Activated CD4-positive, alpha-beta T cell treated with anti-CD3 and anti-CD28 coated beads for 36 hours (primary cell): Measurements from ENCODE around the gene CAPZB. TPM values are rescaled to one million over a fixed set of nuclear protein-coding genes. Genes with fewer than 3 reads are reported as not detected.

Source experiments
- ATAC-seq: fragments of 200-7000 bp; cut with Tn5 transposase; one replicate; pipeline ENCODE4 v1.10.0; 2021; ENCODE audit warnings: mild to moderate bottlenecking, moderate library complexity
- CTCF ChIA-PET: fragments of 350-600 bp; sonication (Branson Sonifier 250); formaldehyde crosslinking; loops from one replicate; lab custom pipeline; 2021; ENCODE audit warnings: antibody characterized with exemption; lab: Charles Lee
- POLR2A ChIA-PET: fragments of 350-600 bp; sonication (Branson Sonifier 250); formaldehyde crosslinking; loops from one replicate; lab custom pipeline; 2021; ENCODE audit warnings: antibody characterized with exemption, inconsistent platforms; lab: Charles Lee
- DNase-seq: peaks from one replicate; pipeline ENCODE4 v3.0.0-alpha.2; 2020
- H3K27ac Mint-ChIP-seq: one replicate; pipeline ENCODE4 v1.8.0; 2021; ENCODE audit warnings: mixed read lengths
- H3K27me3 Mint-ChIP-seq: one replicate; pipeline ENCODE4 v1.8.0; 2021; ENCODE audit warnings: mixed read lengths
- H3K36me3 Mint-ChIP-seq: one replicate; pipeline ENCODE4 v1.8.0; 2021; ENCODE audit warnings: low read depth, mixed read lengths
- H3K4me1 Mint-ChIP-seq: one replicate; pipeline ENCODE4 v1.8.0; 2021; ENCODE audit warnings: mixed read lengths
- H3K4me3 Mint-ChIP-seq: one replicate; pipeline ENCODE4 v1.8.0; 2021; ENCODE audit warnings: mild to moderate bottlenecking, moderate library complexity, mixed read lengths
- H3K9me3 Mint-ChIP-seq: one replicate; pipeline ENCODE4 v1.8.0; 2021; ENCODE audit warnings: low read depth, mixed read lengths
- intact Hi-C, 2 experiments: fragments of 100-400 bp; cut with DNase I in 1 of 2; cut with micrococcal nuclease in 1 of 2; formaldehyde crosslinking; loops; one replicate each; pipeline versions ENCODE4 v1.14.2 to v1.15.1; 2022 to 2024; cut with DNase I, micrococcal nuclease
- total RNA-seq, 2 experiments: library from RNA; stranded (reverse); gene quantifications; one replicate each; pipeline ENCODE4 v1.2.3, GENCODE V29; 2021

Gene CAPZB
- total RNA-seq, 2 experiments from 2014 or later = 320 to 346 TPM

- Mint-ChIP-seq H3K9me3 (no peaks in the 10 kb centered on the region), H3K36me3 (peaks cover 38% of the 10 kb centered on the region), H3K4me1 (peaks cover 89% of the 10 kb centered on the region), H3K27ac (peak overlapping the region; percentile 88), H3K4me3 (peak overlapping the region; percentile 56), H3K27me3 (no peaks in the 10 kb centered on the region)
- peak; percentile 50 for ATAC-seq
- POLR2A ChIA-PET = interaction anchor here (0.6 to 0.9 kb wide), 2 partner anchors 130 to 237 kb away, joined by 3 to 7 read pairs; no protein-coding TSS in a partner anchor
- CTCF ChIA-PET = interaction anchor here (1.1 to 2.5 kb wide), 3 partner anchors 12 to 18 kb away, joined by 3 to 15 read pairs (median 8); no protein-coding TSS in a partner anchor
- peak; percentile 51 for DNase-seq
- intact Hi-C loops = loop anchor here (1.0 to 5.0 kb wide), 5 partner anchors 10 to 77 kb away; partner anchors contain the start of gene CAPZB (in 2 of the 2)
Observed at GRCh38 chr1:19469004-19469403, 16.3 kb downstream of the CAPZB start.

- peak; percentile 82 for DNase-seq
- POLR2A ChIA-PET = no interaction called here
- Mint-ChIP-seq H3K27me3 (no peaks in the 10 kb centered on the region), H3K4me3 (peak overlapping the region; percentile 56), H3K27ac (peak overlapping the region; percentile 88), H3K9me3 (no peaks in the 10 kb centered on the region), H3K36me3 (peaks cover 38% of the 10 kb centered on the region), H3K4me1 (peaks cover 91% of the 10 kb centered on the region)
- intact Hi-C loops = loop anchor here (1.0 to 5.0 kb wide), 5 partner anchors 8 to 76 kb away; partner anchors contain the start of gene CAPZB (in 1 of the 2)
- CTCF ChIA-PET = interaction anchor here (0.9 to 2.5 kb wide), 6 partner anchors 13 to 113 kb away, joined by 3 to 15 read pairs (median 3); no protein-coding TSS in a partner anchor
- peak; percentile 81 for ATAC-seq
Observed at GRCh38 chr1:19468397-19468956, 16.9 kb downstream of the CAPZB start.

GRCh38 chr1:19467199-19468187, 17.8 kb downstream of the CAPZB start:
- Mint-ChIP-seq H3K27me3 (no peaks in the 10 kb centered on the region), H3K4me3 (no peak overlapping the region), H3K4me1 (peaks cover 94% of the 10 kb centered on the region), H3K36me3 (peaks cover 42% of the 10 kb centered on the region), H3K9me3 (no peaks in the 10 kb centered on the region), H3K27ac (peak overlapping the region; percentile 77)
- ChIA-PET CTCF (interaction anchor here (0.5 to 2.5 kb wide), 7 partner anchors 13 to 184 kb away, joined by 3 to 15 read pairs (median 3); no protein-coding TSS in a partner anchor), POLR2A (no interaction called here)
- no peak for ATAC-seq
- intact Hi-C loops = loop anchor here (1.0 to 5.0 kb wide), 5 partner anchors 7 to 75 kb away; partner anchors contain the start of gene CAPZB (in 1 of the 2)
- no peak for DNase-seq

GRCh38 chr1:19466112-19466561, 19.2 kb downstream of the CAPZB start:
- H3K27me3 Mint-ChIP-seq = no peaks in the 10 kb centered on the region
- peak overlapping the region; percentile 78 for H3K27ac Mint-ChIP-seq
- H3K36me3 Mint-ChIP-seq = peaks cover 35% of the 10 kb centered on the region
- DNase-seq (no peak), ATAC-seq (no peak)
- H3K4me1 Mint-ChIP-seq = peaks cover 93% of the 10 kb centered on the region
- CTCF ChIA-PET = interaction anchor here (1.0 to 2.2 kb wide), 6 partner anchors 15 to 185 kb away, joined by 3 to 8 read pairs (median 5); no protein-coding TSS in a partner anchor
- POLR2A ChIA-PET = interaction anchor here (0.6 kb wide), 2 partner anchors 87 to 142 kb away, joined by 3 read pairs; no protein-coding TSS in a partner anchor
- no peaks in the 10 kb centered on the region for H3K9me3 Mint-ChIP-seq
- H3K4me3 Mint-ChIP-seq = no peak overlapping the region
- intact Hi-C loops = loop anchor here in 1 of 2 experiments (5.0 kb wide), 1 partner anchor 74 kb away; no protein-coding TSS in a partner anchor

- Mint-ChIP-seq H3K27me3 (no peaks in the 10 kb centered on the region), H3K4me3 (no peak overlapping the region), H3K9me3 (no peaks in the 10 kb centered on the region), H3K27ac (peak overlapping the region; percentile 78), H3K4me1 (peaks cover 93% of the 10 kb centered on the region), H3K36me3 (peaks cover 31% of the 10 kb centered on the region)
- DNase-seq = no peak
- CTCF ChIA-PET = interaction anchor here (1.1 to 2.2 kb wide), 6 partner anchors 15 to 98 kb away, joined by 3 to 8 read pairs (median 5); no protein-coding TSS in a partner anchor
- no peak for ATAC-seq
- POLR2A ChIA-PET = interaction anchor here (0.6 kb wide), 2 partner anchors 87 to 142 kb away, joined by 3 read pairs; no protein-coding TSS in a partner anchor
- intact Hi-C loops = loop anchor here in 1 of 2 experiments (5.0 kb wide), 1 partner anchor 73 kb away; no protein-coding TSS in a partner anchor
Observed at GRCh38 chr1:19465650-19466049, 19.7 kb downstream of the CAPZB start.

- intact Hi-C loops = loop anchor here in 1 of 2 experiments (5.0 kb wide), 1 partner anchor 73 kb away; no protein-coding TSS in a partner anchor
- Mint-ChIP-seq H3K27ac (peak overlapping the region; percentile 71), H3K4me3 (no peak overlapping the region), H3K9me3 (no peaks in the 10 kb centered on the region), H3K36me3 (peaks cover 30% of the 10 kb centered on the region), H3K4me1 (peaks cover 93% of the 10 kb centered on the region), H3K27me3 (no peaks in the 10 kb centered on the region)
- ChIA-PET CTCF (interaction anchor here (0.6 to 2.2 kb wide), 6 partner anchors 14 to 999 kb away, joined by 3 to 8 read pairs (median 4); no protein-coding TSS in a partner anchor), POLR2A (interaction anchor here (0.6 kb wide), 1 partner anchor 86 kb away, joined by 3 read pairs; no protein-coding TSS in a partner anchor)
- DNase-seq (no peak), ATAC-seq (no peak)
Observed at GRCh38 chr1:19465123-19465522, 20.2 kb downstream of the CAPZB start.

- ChIA-PET POLR2A (no interaction called here), CTCF (interaction anchor here (0.6 to 2.2 kb wide), 4 partner anchors 14 to 999 kb away, joined by 3 to 8 read pairs (median 4); no protein-coding TSS in a partner anchor)
- Mint-ChIP-seq H3K27ac (peak overlapping the region; percentile 71), H3K36me3 (peaks cover 29% of the 10 kb centered on the region), H3K4me3 (no peak overlapping the region), H3K9me3 (no peaks in the 10 kb centered on the region), H3K4me1 (peaks cover 93% of the 10 kb centered on the region), H3K27me3 (no peaks in the 10 kb centered on the region)
- intact Hi-C loops = loop anchor here in 1 of 2 experiments (5.0 kb wide), 1 partner anchor 72 kb away; no protein-coding TSS in a partner anchor
- no peak for ATAC-seq
- no peak for DNase-seq
Observed at GRCh38 chr1:19464696-19465095, 20.6 kb downstream of the CAPZB start.

- Mint-ChIP-seq H3K27me3 (no peaks in the 10 kb centered on the region), H3K4me1 (peaks cover 93% of the 10 kb centered on the region), H3K4me3 (peak overlapping the region; percentile 6), H3K9me3 (no peaks in the 10 kb centered on the region), H3K36me3 (peaks cover 36% of the 10 kb centered on the region), H3K27ac (peak overlapping the region; percentile 86)
- CTCF ChIA-PET = no interaction called here
- ATAC-seq (no peak), DNase-seq (no peak)
- intact Hi-C loops = loop anchor here in 1 of 2 experiments (2.0 kb wide), 1 partner anchor 13 kb away; no protein-coding TSS in a partner anchor
- POLR2A ChIA-PET = interaction anchor here (0.6 kb wide), 1 partner anchor 16 kb away, joined by 3 read pairs; no protein-coding TSS in a partner anchor
Observed at GRCh38 chr1:19463504-19463803, 21.9 kb downstream of the CAPZB start.

- Mint-ChIP-seq H3K36me3 (peaks cover 37% of the 10 kb centered on the region), H3K27me3 (no peaks in the 10 kb centered on the region), H3K27ac (peak overlapping the region; percentile 86), H3K9me3 (no peaks in the 10 kb centered on the region), H3K4me1 (peaks cover 89% of the 10 kb centered on the region), H3K4me3 (peak overlapping the region; percentile 9)
- ATAC-seq (no peak), DNase-seq (peak; percentile 64)
- intact Hi-C loops = loop anchor here in 1 of 2 experiments (2.0 kb wide), 1 partner anchor 14 kb away; no protein-coding TSS in a partner anchor
- POLR2A ChIA-PET = no interaction called here
- CTCF ChIA-PET = no interaction called here
Observed at GRCh38 chr1:19462781-19463503, 22.4 kb downstream of the CAPZB start.

GRCh38 chr1:19461220-19461554, 24.2 kb downstream of the CAPZB start:
- CTCF ChIA-PET = interaction anchor here (0.5 to 1.8 kb wide), 8 partner anchors 10 to 192 kb away, joined by 3 to 6 read pairs (median 3); no protein-coding TSS in a partner anchor
- H3K27me3 Mint-ChIP-seq = no peaks in the 10 kb centered on the region
- H3K4me3 Mint-ChIP-seq = no peak overlapping the region
- intact Hi-C loops = no loop called here
- POLR2A ChIA-PET = interaction anchor here (1.0 to 1.2 kb wide), 4 partner anchors 13 to 25 kb away, joined by 3 to 5 read pairs (median 3); no protein-coding TSS in a partner anchor
- no peak for ATAC-seq
- peak overlapping the region; percentile 58 for H3K27ac Mint-ChIP-seq
- H3K9me3 Mint-ChIP-seq = no peaks in the 10 kb centered on the region
- peaks cover 43% of the 10 kb centered on the region for H3K36me3 Mint-ChIP-seq
- H3K4me1 Mint-ChIP-seq = peaks cover 90% of the 10 kb centered on the region
- no peak for DNase-seq
